H9 (cell line): ENCODE measurements around the gene SPRED1. TPM values are rescaled to one million over a fixed set of nuclear protein-coding genes. Genes with fewer than 3 reads are reported as not detected.

Source experiments
- DNase-seq: peaks from one replicate; pipeline ENCODE4 v3.0.0-alpha.2; 2017
- H2AFZ ChIP-seq: one replicate; pipeline ENCODE4 v1.6.1; 2013; ENCODE audit warnings: mild to moderate bottlenecking, low read length, control low read depth, moderate library complexity
- H2AK5ac ChIP-seq: 2 replicates; pipeline ENCODE4 v1.6.1; 2013; ENCODE audit warnings: low read length, control low read depth, mixed read lengths; ENCODE audit not compliant: insufficient read length
- H2BK120ac ChIP-seq: one replicate; pipeline ENCODE4 v1.6.1; 2013; ENCODE audit warnings: low read depth, mild to moderate bottlenecking, low read length, control low read depth, inconsistent platforms; ENCODE audit not compliant: poor library complexity, severe bottlenecking
- H2BK12ac ChIP-seq: 2 replicates; pipeline ENCODE4 v1.6.1; 2013; ENCODE audit warnings: low read length, control low read depth, mixed read lengths, low read depth; ENCODE audit not compliant: insufficient read length
- H2BK15ac ChIP-seq: 2 replicates; pipeline ENCODE4 v1.6.1; 2013; ENCODE audit warnings: low read depth, low read length, control low read depth
- H2BK20ac ChIP-seq: one replicate; pipeline ENCODE4 v1.6.1; 2013; ENCODE audit warnings: low read depth, mild to moderate bottlenecking, low read length, control low read depth, inconsistent platforms; ENCODE audit not compliant: poor library complexity, severe bottlenecking
- H2BK5ac ChIP-seq: 2 replicates; pipeline ENCODE4 v1.6.1; 2013; ENCODE audit warnings: low read length, control low read depth, mixed read lengths; ENCODE audit not compliant: insufficient read length
- H3K14ac ChIP-seq: 2 replicates; pipeline ENCODE4 v1.6.1; 2013; ENCODE audit warnings: low read length, control low read depth; ENCODE audit not compliant: insufficient read depth
- H3K18ac ChIP-seq: 2 replicates; pipeline ENCODE4 v1.6.1; 2013; ENCODE audit warnings: low read depth, mild to moderate bottlenecking, mixed read lengths, low read length, control low read depth; ENCODE audit not compliant: insufficient read length
- H3K23ac ChIP-seq: 2 replicates; pipeline ENCODE4 v1.6.1; 2013; ENCODE audit warnings: low read length, control low read depth, mixed read lengths, low read depth; ENCODE audit not compliant: insufficient read length
- H3K23me2 ChIP-seq: 2 replicates; pipeline ENCODE4 v1.6.1; 2013; ENCODE audit warnings: low read depth, mild to moderate bottlenecking, mixed read lengths, low read length, control low read depth; ENCODE audit not compliant: insufficient read length, poor library complexity, severe bottlenecking
- H3K27ac ChIP-seq: 2 replicates; pipeline ENCODE4 v1.5.1; 2013; ENCODE audit warnings: low read length, control low read depth, mixed read lengths, low read depth; ENCODE audit not compliant: insufficient read length
- H3K27me3 ChIP-seq: 2 replicates; pipeline ENCODE4 v1.6.1; 2013; ENCODE audit warnings: low read length, control low read depth, inconsistent platforms; ENCODE audit not compliant: insufficient read depth
- H3K4ac ChIP-seq: 2 replicates; pipeline ENCODE4 v1.6.1; 2013; ENCODE audit warnings: low read depth, mild to moderate bottlenecking, control low read depth, inconsistent platforms, low read length, moderate library complexity
- H3K4me1 ChIP-seq: 2 replicates; pipeline ENCODE4 v1.6.1; 2013; ENCODE audit warnings: low read length, control low read depth, inconsistent platforms; ENCODE audit not compliant: insufficient read depth
- H3K4me2 ChIP-seq: 2 replicates; pipeline ENCODE4 v1.6.1; 2013; ENCODE audit warnings: low read length, control low read depth, mixed read lengths; ENCODE audit not compliant: insufficient read length, insufficient read depth
- H3K56ac ChIP-seq: 2 replicates; pipeline ENCODE4 v1.6.1; 2013; ENCODE audit warnings: low read depth, mild to moderate bottlenecking, mixed read lengths, low read length, control low read depth; ENCODE audit not compliant: insufficient read length
- H3K79me1 ChIP-seq: 2 replicates; pipeline ENCODE4 v1.6.1; 2013; ENCODE audit warnings: low read depth, mild to moderate bottlenecking, moderate library complexity, low read length, control low read depth, inconsistent platforms; ENCODE audit not compliant: insufficient read depth, poor library complexity, severe bottlenecking
- H3K79me2 ChIP-seq: 2 replicates; pipeline ENCODE4 v1.6.1; 2013; ENCODE audit warnings: low read length, control low read depth, inconsistent platforms; ENCODE audit not compliant: insufficient read depth
- H3K9ac ChIP-seq: 2 replicates; pipeline ENCODE4 v1.6.1; 2013; ENCODE audit warnings: low read length, control low read depth, mixed read lengths; ENCODE audit not compliant: insufficient read length; ENCODE audit errors: extremely low read depth
- H3K9me3 ChIP-seq: one replicate; pipeline ENCODE4 v1.6.1; 2013; ENCODE audit warnings: low read depth, low read length, inconsistent platforms; ENCODE audit not compliant: control insufficient read depth
- H3T11ph ChIP-seq: one replicate; pipeline ENCODE4 v1.6.1; 2013; ENCODE audit warnings: mild to moderate bottlenecking, low read length, control low read depth, inconsistent platforms
- H4K20me1 ChIP-seq: one replicate; pipeline ENCODE4 v1.6.1; 2013; ENCODE audit not compliant: control insufficient read depth, insufficient read length, insufficient read depth
- H4K5ac ChIP-seq: 2 replicates; pipeline ENCODE4 v1.6.1; 2013; ENCODE audit warnings: low read depth, mild to moderate bottlenecking, mixed read lengths, low read length, control low read depth; ENCODE audit not compliant: insufficient read length
- H4K8ac ChIP-seq: replicated peaks from 2 replicates; pipeline ENCODE4 v1.6.1; 2013; ENCODE audit warnings: low read length, control low read depth, mixed read lengths, low read depth; ENCODE audit not compliant: insufficient read length
- H4K91ac ChIP-seq: 2 replicates; pipeline ENCODE4 v1.6.1; 2013; ENCODE audit warnings: low read depth, mild to moderate bottlenecking, moderate library complexity, mixed read lengths, low read length, control low read depth; ENCODE audit not compliant: insufficient read length
- H3K27ac Mint-ChIP-seq, 3 experiments: 2 replicates in 2 of 3; 3 replicates in 1 of 3; pipeline ENCODE4 v1.8.0; 2020 to 2021; ENCODE audit warnings: mixed read lengths in 3 of 3, mild to moderate bottlenecking in 1 of 3, moderate library complexity in 1 of 3
- H3K27me3 Mint-ChIP-seq: 2 replicates; pipeline ENCODE4 v1.8.0; 2021; ENCODE audit warnings: low read depth, mild to moderate bottlenecking, moderate library complexity, mixed read lengths
- H3K36me3 Mint-ChIP-seq, 3 experiments: 2 replicates in 2 of 3; 3 replicates in 1 of 3; pipeline ENCODE4 v1.8.0; 2020 to 2021; ENCODE audit warnings: low read depth in 3 of 3, mixed read lengths in 3 of 3; ENCODE audit not compliant: insufficient read depth in 1 of 3
- H3K4me1 Mint-ChIP-seq, 2 experiments: 2 replicates each; pipeline ENCODE4 v1.8.0; 2020; ENCODE audit warnings: mixed read lengths in 2 of 2
- H3K4me3 Mint-ChIP-seq, 2 experiments: 2 replicates in 1 of 2; 3 replicates in 1 of 2; pipeline ENCODE4 v1.8.0; 2020 to 2021; ENCODE audit warnings: mild to moderate bottlenecking in 2 of 2, mixed read lengths in 2 of 2, moderate library complexity in 1 of 2
- H3K9me3 Mint-ChIP-seq, 2 experiments: 2 replicates in 1 of 2; 3 replicates in 1 of 2; pipeline ENCODE4 v1.8.0; 2020; ENCODE audit warnings: mild to moderate bottlenecking in 2 of 2, mixed read lengths in 2 of 2, moderate library complexity in 1 of 2
- CTCF ChIP-seq: fragments of 200-600 bp; sonication (generic); conservative IDR thresholded peaks from 3 replicates; pipeline ENCODE4 v1.8.0; 2021; ENCODE audit warnings: antibody characterized with exemption, mild to moderate bottlenecking
- WGBS: extraction: QIAGEN DNeasy Blood & Tissue Kit; methylation state at CpG from one replicate; pipeline ENCODE4 v1.1.7; 2013; ENCODE audit warnings: missing lambda C conversion rate, low lambda C conversion rate, mixed read lengths; ENCODE audit not compliant: insufficient read length; ENCODE audit errors: extremely low coverage; 5-methylcytosine and 5-hydroxymethylcytosine counted together
- total RNA-seq: library from RNA; stranded (reverse); gene quantifications from 2 replicates; pipeline ENCODE4 v1.2.1, GENCODE V29; 2021

SPRED1 gene
- total RNA-seq, 1 experiment from 2014 or later, result 41.0 TPM

- Histone ChIP-seq H3K23ac (no peak overlapping the region), H3K27me3 (no peaks in the 10 kb centered on the region), H2BK120ac (no peak overlapping the region), H4K20me1 (no peaks in the 10 kb centered on the region), H3K27ac (no peak overlapping the region), H2BK5ac (no peak overlapping the region), H3K14ac (no peak overlapping the region), H3K18ac (no peak overlapping the region), H3K56ac (no peak overlapping the region), H4K5ac (no peak overlapping the region), H3T11ph (no peak overlapping the region), H4K8ac (no peak overlapping the region), H3K79me1 (peaks cover 7% of the 10 kb centered on the region), H3K9me3 (no peaks in the 10 kb centered on the region), H3K4me1 (no peaks in the 10 kb centered on the region), H2BK15ac (no peak overlapping the region), H4K91ac (no peak overlapping the region), H2BK20ac (no peak overlapping the region), H3K79me2 (peaks cover 43% of the 10 kb centered on the region; the same call in 1 of the 2 replicates), H2AK5ac (no peak overlapping the region), H3K9ac (no peak overlapping the region), H2BK12ac (no peak overlapping the region), H3K23me2 (no peaks in the 10 kb centered on the region), H2AFZ (no peak overlapping the region), H3K4ac (no peak overlapping the region), H3K4me2 (no peak overlapping the region)
- WGBS, result no CpG with 5 or more reads among the region's 4 CpGs
- peaks cover 23 to 30% (median 28%) of the 10 kb centered on the region in 3 experiments for H3K36me3 Mint-ChIP-seq
- no peaks in the 10 kb centered on the region for H3K27me3 Mint-ChIP-seq
- DNase-seq, result no peak
- H3K4me3 Mint-ChIP-seq, result no peak overlapping the region
- peaks cover 12 to 24% of the 10 kb centered on the region in 2 experiments for H3K4me1 Mint-ChIP-seq
- H3K27ac Mint-ChIP-seq, result no peak overlapping the region; a peak in 2 of 7 replicates
- TF ChIP-seq CTCF, result no peak
- H3K9me3 Mint-ChIP-seq, result peaks cover 11 to 16% of the 10 kb centered on the region in 2 experiments
Measured at GRCh38 chr15:38285456-38285855, 32.8 kb downstream of the SPRED1 start.
